Large intestine (tissue), 3 donors: ENCODE measurements around the gene TRIM25. TPM values are rescaled to one million over a fixed set of nuclear protein-coding genes. Genes with fewer than 3 reads are reported as not detected.
"Not testable (repeated sequence)": the region's sequence is repeated elsewhere in the genome, so short reads cannot be mapped to it uniquely, and the experiment has no call there.

Experiments used
- DNase-seq, 2 donors: peaks; one replicate each; pipeline versions ENCODE4 v3.0.0 to v3.0.0-alpha.2; 2013
- H3K27ac ChIP-seq: one replicate; pipeline ENCODE4 v1.5.1; 2013; ENCODE audit warnings: low read length
- H3K27me3 ChIP-seq: 2 replicates; pipeline ENCODE4 v1.6.1; 2013; ENCODE audit warnings: low read length; ENCODE audit not compliant: control insufficient read depth, insufficient read depth
- H3K36me3 ChIP-seq: 2 replicates; pipeline ENCODE4 v1.6.1; 2013; ENCODE audit warnings: low read length; ENCODE audit not compliant: control insufficient read depth, insufficient read depth
- H3K4me1 ChIP-seq: one replicate; pipeline ENCODE4 v1.6.1; 2013; ENCODE audit warnings: low read length; ENCODE audit not compliant: control insufficient read depth, insufficient read depth
- H3K4me3 ChIP-seq: one replicate; pipeline ENCODE4 v1.5.1; 2013; ENCODE audit warnings: low read length
- H3K9me3 ChIP-seq: one replicate; pipeline ENCODE4 v1.6.1; 2013; ENCODE audit warnings: mild to moderate bottlenecking, low read depth, low read length, moderate library complexity; ENCODE audit not compliant: control insufficient read depth
- WGBS: methylation state at CpG from one replicate; pipeline ENCODE4 v1.1.5; 2013; ENCODE audit warnings: low lambda C conversion rate; ENCODE audit not compliant: insufficient coverage; 5-methylcytosine and 5-hydroxymethylcytosine counted together
- polyA plus RNA-seq: library from polyadenylated mRNA; unstranded; fragments of 120-200 nt; gene quantifications from one replicate; pipeline ENCODE4 v1.2.1, GENCODE V29; 2013

The TRIM25 gene
- polyA plus RNA-seq, 1 donor, result 48.5 TPM

DNA sequence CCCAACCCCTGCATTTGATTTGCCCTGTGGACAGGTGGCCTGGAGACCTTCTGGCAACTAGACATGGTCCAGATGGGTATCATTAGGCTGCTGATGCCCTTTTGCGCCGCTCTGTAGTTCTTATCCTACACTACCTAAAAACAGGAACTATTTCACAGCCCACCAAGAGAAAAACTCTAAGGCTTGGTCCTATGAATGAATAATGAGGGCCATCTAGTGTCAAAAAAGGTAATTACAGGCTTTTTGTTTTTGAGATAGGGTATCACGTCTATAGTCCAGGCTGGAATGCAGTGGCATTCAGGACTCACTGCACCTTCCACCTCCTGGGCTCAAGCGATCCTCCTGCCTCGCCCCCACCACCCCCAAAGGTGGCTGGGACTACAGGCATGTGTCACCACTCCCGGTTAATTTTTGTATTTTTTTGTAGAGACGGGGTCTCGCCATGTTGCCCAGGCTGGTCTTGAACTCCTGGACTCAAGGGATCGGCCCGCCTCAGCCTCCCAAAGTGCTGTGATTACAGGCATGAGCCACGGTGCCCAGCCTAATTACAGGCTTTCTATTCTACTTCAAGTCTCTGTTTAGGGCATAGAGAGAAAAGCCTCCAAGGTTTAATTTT is 26.1 kb upstream of the TRIM25 start:
- no CpG with 5 or more reads among the region's 11 CpGs for WGBS
- peak in 1 of 2 donors; percentile 39 for DNase-seq
- H3K27me3 ChIP-seq, result no peaks in the 10 kb centered on the region
- no peak overlapping the region for H3K27ac ChIP-seq
- no peak overlapping the region for H3K4me3 ChIP-seq
- H3K4me1 ChIP-seq, result no peaks in the 10 kb centered on the region
- no peaks in the 10 kb centered on the region for H3K9me3 ChIP-seq
- H3K36me3 ChIP-seq, result peaks cover 60% of the 10 kb centered on the region

- H3K27me3 ChIP-seq, H3K27ac ChIP-seq, DNase-seq, H3K9me3 ChIP-seq, H3K4me3 ChIP-seq, H3K4me1 ChIP-seq: not testable (repeated sequence)
- peaks cover 53% of the 10 kb centered on the region for H3K36me3 ChIP-seq
- 100% methylated on average over 1 of the region's 5 CpGs for WGBS
These were observed 24.4 kb upstream of the TRIM25 start for GRCh38 chr17:56938206-56938605.

- Histone ChIP-seq H3K36me3 (peaks cover 52% of the 10 kb centered on the region), H3K4me1 (no peaks in the 10 kb centered on the region), H3K4me3 (no peak overlapping the region), H3K27ac (no peak overlapping the region), H3K9me3 (no peaks in the 10 kb centered on the region), H3K27me3 (no peaks in the 10 kb centered on the region)
- 100% methylated on average over 1 of the region's 2 CpGs for WGBS
- no peak for DNase-seq
These were observed 23.8 kb upstream of the TRIM25 start for GRCh38 chr17:56937687-56938086.

DNA sequence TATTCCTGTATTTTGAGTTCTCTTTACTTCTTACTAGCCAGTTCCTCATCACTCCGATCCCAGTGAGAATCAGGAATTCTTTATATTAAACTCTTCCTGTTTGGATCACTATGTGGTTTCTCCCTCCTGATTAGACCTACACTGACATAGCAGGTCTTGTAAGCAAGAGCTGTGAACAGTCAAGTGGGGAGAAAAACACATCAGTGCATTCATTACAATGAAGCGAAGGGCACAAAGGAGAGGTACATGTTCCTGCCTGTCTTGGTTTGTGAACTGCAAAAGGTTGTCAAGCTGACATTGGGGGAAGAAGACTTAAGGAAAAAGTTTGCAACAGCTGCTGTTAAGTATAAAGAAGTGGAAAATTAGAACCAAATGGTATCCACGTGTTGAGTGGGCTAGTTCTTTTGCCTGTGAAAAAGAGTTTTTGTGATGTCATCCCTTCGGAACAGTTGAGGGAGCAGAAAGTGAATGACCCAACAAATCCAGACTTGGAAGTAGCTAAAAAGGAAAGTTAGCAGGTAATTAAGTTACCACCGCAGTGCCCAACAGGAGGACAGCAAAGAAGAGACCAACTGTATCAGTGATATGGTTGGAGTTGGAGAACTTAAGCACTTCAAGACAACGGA is 23.0 kb upstream of the TRIM25 start:
- H3K4me3 ChIP-seq, result no peak overlapping the region
- no peak for DNase-seq
- no CpG with 5 or more reads among the region's 6 CpGs for WGBS
- no peaks in the 10 kb centered on the region for H3K27me3 ChIP-seq
- no peaks in the 10 kb centered on the region for H3K4me1 ChIP-seq
- peaks cover 50% of the 10 kb centered on the region for H3K36me3 ChIP-seq
- H3K27ac ChIP-seq, result no peak overlapping the region
- no peaks in the 10 kb centered on the region for H3K9me3 ChIP-seq

GRCh38 chr17:56935461-56935860 is 21.6 kb upstream of the TRIM25 start:
- Histone ChIP-seq H3K27me3 (no peaks in the 10 kb centered on the region), H3K4me3 (no peak overlapping the region), H3K27ac (no peak overlapping the region), H3K36me3 (peaks cover 39% of the 10 kb centered on the region), H3K9me3 (no peaks in the 10 kb centered on the region), H3K4me1 (no peaks in the 10 kb centered on the region)
- no CpG with 5 or more reads among the region's 3 CpGs for WGBS
- DNase-seq, result no peak

DNA sequence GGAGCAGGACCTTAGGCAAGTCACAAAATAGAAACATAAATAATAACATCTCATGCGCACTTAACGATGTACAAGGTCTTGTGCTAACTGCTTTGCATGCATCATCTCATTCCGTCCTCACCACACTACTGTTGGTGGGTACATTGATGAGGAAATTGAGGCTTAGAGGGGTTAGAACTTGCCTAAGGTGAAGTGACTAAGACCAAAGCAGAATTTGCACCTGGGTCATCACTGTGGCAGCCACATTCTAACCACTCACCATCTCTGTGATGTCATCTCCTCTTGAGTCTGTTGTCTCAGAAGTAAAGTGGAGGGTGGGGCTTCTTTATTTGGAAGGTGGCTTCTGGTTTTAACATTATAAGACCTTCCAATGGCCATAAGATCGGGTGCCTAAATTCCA is 20.4 kb upstream of the TRIM25 start:
- H3K9me3 ChIP-seq, result no peaks in the 10 kb centered on the region
- peaks cover 28% of the 10 kb centered on the region for H3K36me3 ChIP-seq
- H3K4me3 ChIP-seq, result no peak overlapping the region
- no peak for DNase-seq
- whole genome bisulfite sequencing, result no CpG with 5 or more reads among the region's 4 CpGs
- no peaks in the 10 kb centered on the region for H3K4me1 ChIP-seq
- no peaks in the 10 kb centered on the region for H3K27me3 ChIP-seq
- no peak overlapping the region for H3K27ac ChIP-seq

GRCh38 chr17:56933868-56934267 is 20.0 kb upstream of the TRIM25 start:
- WGBS, result no CpG with 5 or more reads among the region's 1 CpG
- peaks cover 24% of the 10 kb centered on the region for H3K36me3 ChIP-seq
- no peaks in the 10 kb centered on the region for H3K9me3 ChIP-seq
- no peaks in the 10 kb centered on the region for H3K27me3 ChIP-seq
- DNase-seq, result no peak
- H3K27ac ChIP-seq, result no peak overlapping the region
- H3K4me1 ChIP-seq, result no peaks in the 10 kb centered on the region
- no peak overlapping the region for H3K4me3 ChIP-seq

- DNase-seq, result no peak
- 100% methylated on average over 1 of the region's 8 CpGs for WGBS
- H3K36me3 ChIP-seq, result peaks cover 24% of the 10 kb centered on the region
These were observed 19.4 kb upstream of the TRIM25 start for GRCh38 chr17:56933151-56933745.

GRCh38 chr17:56930739-56931337 is 17.0 kb upstream of the TRIM25 start:
- Histone ChIP-seq H3K36me3 (peaks cover 13% of the 10 kb centered on the region), H3K27me3 (no peaks in the 10 kb centered on the region), H3K4me3 (no peak overlapping the region), H3K4me1 (no peaks in the 10 kb centered on the region), H3K9me3 (no peaks in the 10 kb centered on the region), H3K27ac (no peak overlapping the region)
- no peak for DNase-seq
- 93% methylated on average over 2 of the region's 2 CpGs for WGBS

More at GRCh38 chr17:56933151-56933745, 19.4 kb upstream of the TRIM25 start:
- Histone ChIP-seq H3K9me3 (no peaks in the 10 kb centered on the region), H3K27me3 (no peaks in the 10 kb centered on the region), H3K4me1 (no peaks in the 10 kb centered on the region), H3K27ac (no peak overlapping the region), H3K4me3 (no peak overlapping the region)

DNA sequence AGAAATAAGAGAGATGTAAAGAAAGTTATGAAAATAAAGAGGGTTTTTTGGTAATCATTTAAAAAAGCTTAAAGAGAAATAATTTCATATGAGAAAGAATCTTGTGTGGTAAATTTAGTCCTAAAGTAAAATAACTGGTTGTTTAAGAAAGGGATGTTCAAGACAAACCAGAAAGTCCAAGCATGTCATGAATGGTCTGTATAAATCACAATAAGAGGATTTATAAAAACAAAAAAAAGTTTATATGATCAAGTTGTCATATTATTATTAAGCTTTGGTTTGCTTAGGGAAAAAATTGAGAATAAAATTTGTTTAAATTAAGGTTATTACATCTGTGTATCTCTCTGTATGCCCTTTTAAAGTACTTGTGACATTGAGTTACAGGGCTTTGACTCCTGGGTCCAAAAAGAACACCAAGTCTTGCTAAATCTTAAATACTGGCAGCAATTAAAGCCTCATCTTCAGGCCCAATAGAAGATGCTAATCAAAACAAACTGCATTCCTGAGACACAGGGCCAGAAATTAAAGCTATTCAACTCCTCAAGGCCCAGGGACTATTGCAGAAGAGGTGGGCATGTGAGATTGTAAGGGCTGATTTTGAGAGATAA is 15.6 kb upstream of the TRIM25 start:
- Histone ChIP-seq H3K36me3 (peaks cover 7% of the 10 kb centered on the region), H3K27ac (no peak overlapping the region), H3K27me3 (no peaks in the 10 kb centered on the region), H3K4me1 (no peaks in the 10 kb centered on the region), H3K4me3 (no peak overlapping the region), H3K9me3 (no peaks in the 10 kb centered on the region)
- no peak for DNase-seq
